ENCODE results near the gene MAS1.

DNA sequence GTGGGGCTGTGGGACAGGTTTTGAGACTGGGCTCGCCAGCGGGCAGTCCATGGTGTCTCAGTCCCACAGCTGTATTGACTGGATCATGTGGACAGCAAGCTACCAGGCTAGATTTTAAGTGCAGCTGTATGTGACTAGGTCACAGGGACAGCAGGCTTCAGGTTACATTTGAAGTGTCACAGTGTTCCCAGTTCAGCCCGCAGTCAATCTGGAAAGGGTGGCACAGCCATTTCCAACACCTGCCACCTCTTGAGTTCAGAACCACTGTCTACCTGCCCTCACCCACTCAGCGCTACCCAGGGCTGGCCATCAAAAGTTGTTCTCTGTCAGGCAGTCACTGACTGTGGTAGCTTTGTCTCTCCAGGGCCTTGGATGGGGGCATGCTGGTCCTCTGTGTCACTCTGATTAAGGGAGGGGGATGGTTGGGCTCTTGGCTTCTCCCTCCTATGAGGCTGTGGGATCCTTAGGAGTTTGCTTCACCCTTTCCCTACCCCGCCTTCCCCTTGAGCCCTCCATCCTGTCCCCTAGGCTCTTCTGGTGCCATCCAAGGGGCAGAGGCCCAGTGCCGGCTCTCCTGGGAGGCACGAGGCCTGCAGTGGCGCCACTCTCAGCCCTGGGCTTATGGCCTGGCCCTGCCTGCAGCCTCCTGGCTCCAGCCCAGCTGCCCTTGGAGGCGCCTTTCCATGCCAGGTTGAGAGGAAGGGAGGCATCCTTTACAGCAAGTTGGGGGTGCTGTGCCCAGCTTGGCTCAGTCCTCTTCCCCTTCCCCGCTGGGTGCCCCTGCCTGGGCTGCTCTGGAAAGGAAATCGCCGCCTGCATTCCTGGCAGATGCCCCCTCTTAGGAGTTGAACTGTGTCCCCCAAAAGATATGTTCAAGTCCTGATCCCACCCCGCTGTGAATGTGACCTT is 45.8 kb upstream of the MAS1 start:
- TF ChIP-seq EZH2 (IDR thresholded peaks at IDR 0.05) = no peak
- TF ChIP-seq POLR2AphosphoS5 (IDR thresholded peaks at IDR 0.05; ENCODE audit: borderline replicate concordance, low read depth, low read length) = no peak
- no peak for TF ChIP-seq FOXP2 (optimal IDR thresholded peaks at IDR 0.05; ENCODE audit: control extremely low read depth, extremely low read length, insufficient read depth)

Measured in SK-N-MC (cell line).